Measurements from ENCODE around the gene DNAH17. TPM values are rescaled to one million over a fixed set of nuclear protein-coding genes. Genes with fewer than 3 reads are reported as not detected.

The DNAH17 gene
- total RNA-seq, 1 donor from 2014 or later: 2.0 TPM

GRCh38 chr17:78460176-78460675 is 117.0 kb downstream of the DNAH17 start:
- TF ChIP-seq CTCF (IDR thresholded peaks at IDR 0.05) (no peak), POLR2A (IDR thresholded peaks at IDR 0.05) (no peak), POLR2AphosphoS5 (IDR thresholded peaks at IDR 0.05; ENCODE audit: insufficient read depth in 1 of 2, low read depth in 1 of 2) (no peak)
- no peaks in the 10 kb centered on the region for H3K9me3 ChIP-seq
- H3K27me3 ChIP-seq: no peaks in the 10 kb centered on the region
- H3K36me3 ChIP-seq: no peaks in the 10 kb centered on the region
- no peak overlapping the region for H3K27ac ChIP-seq
- intact Hi-C loops (cut with DNase I): no loop called here
- DNase-seq (ENCODE audit: extremely low spot score in 2 of 2): no peak
- H3K4me1 ChIP-seq: no peaks in the 10 kb centered on the region
- H3K4me3 ChIP-seq: no peak overlapping the region

GRCh38 chr17:78459696-78460095 is 117.5 kb downstream of the DNAH17 start:
- intact Hi-C loops (cut with DNase I): no loop called here
- H3K4me3 ChIP-seq: no peak overlapping the region
- H3K4me1 ChIP-seq: no peaks in the 10 kb centered on the region
- H3K27ac ChIP-seq: no peak overlapping the region
- H3K27me3 ChIP-seq: no peaks in the 10 kb centered on the region
- H3K36me3 ChIP-seq: no peaks in the 10 kb centered on the region
- no peak for TF ChIP-seq CTCF (IDR thresholded peaks at IDR 0.05)
- no peak for TF ChIP-seq POLR2AphosphoS5 (IDR thresholded peaks at IDR 0.05; ENCODE audit: insufficient read depth in 1 of 2, low read depth in 1 of 2)
- no peak for TF ChIP-seq POLR2A (IDR thresholded peaks at IDR 0.05)
- no peak for DNase-seq (ENCODE audit: extremely low spot score in 2 of 2)
- no peaks in the 10 kb centered on the region for H3K9me3 ChIP-seq

- Histone ChIP-seq H3K4me1 (no peaks in the 10 kb centered on the region), H3K27me3 (no peaks in the 10 kb centered on the region), H3K9me3 (no peaks in the 10 kb centered on the region), H3K4me3 (no peak overlapping the region), H3K36me3 (no peaks in the 10 kb centered on the region), H3K27ac (no peak overlapping the region)
- intact Hi-C loops (cut with DNase I): no loop called here
- no peak for DNase-seq (ENCODE audit: extremely low spot score in 2 of 2)
- no peak for TF ChIP-seq POLR2AphosphoS5 (IDR thresholded peaks at IDR 0.05; ENCODE audit: insufficient read depth in 1 of 2, low read depth in 1 of 2)
- TF ChIP-seq CTCF (IDR thresholded peaks at IDR 0.05): no peak
- TF ChIP-seq POLR2A (IDR thresholded peaks at IDR 0.05): no peak
Measured at GRCh38 chr17:78458736-78459335, 118.4 kb downstream of the DNAH17 start.

- TF ChIP-seq CTCF (IDR thresholded peaks at IDR 0.05): no peak
- no peak for TF ChIP-seq POLR2A (IDR thresholded peaks at IDR 0.05)
- no peak for TF ChIP-seq POLR2AphosphoS5 (IDR thresholded peaks at IDR 0.05; ENCODE audit: insufficient read depth in 1 of 2, low read depth in 1 of 2)
Measured at GRCh38 chr17:78458091-78458490, 119.1 kb downstream of the DNAH17 start.

GRCh38 chr17:78454346-78454745 is 122.8 kb downstream of the DNAH17 start:
- no peaks in the 10 kb centered on the region for H3K4me1 ChIP-seq
- TF ChIP-seq POLR2AphosphoS5 (IDR thresholded peaks at IDR 0.05; ENCODE audit: insufficient read depth in 1 of 2, low read depth in 1 of 2) (no peak), POLR2A (IDR thresholded peaks at IDR 0.05) (no peak), CTCF (IDR thresholded peaks at IDR 0.05) (no peak)
- intact Hi-C loops (cut with DNase I): no loop called here

More at GRCh38 chr17:78458091-78458490, 119.1 kb downstream of the DNAH17 start:
- Histone ChIP-seq H3K9me3 (no peaks in the 10 kb centered on the region), H3K4me3 (no peak overlapping the region), H3K36me3 (no peaks in the 10 kb centered on the region), H3K27me3 (no peaks in the 10 kb centered on the region), H3K27ac (no peak overlapping the region), H3K4me1 (no peaks in the 10 kb centered on the region)
- DNase-seq (ENCODE audit: extremely low spot score in 2 of 2): no peak
- intact Hi-C loops (cut with DNase I): no loop called here

More at GRCh38 chr17:78454346-78454745, 122.8 kb downstream of the DNAH17 start:
- no peak overlapping the region for H3K4me3 ChIP-seq
- no peaks in the 10 kb centered on the region for H3K9me3 ChIP-seq
- H3K36me3 ChIP-seq: no peaks in the 10 kb centered on the region
- DNase-seq (ENCODE audit: extremely low spot score in 2 of 2): no peak
- no peak overlapping the region for H3K27ac ChIP-seq
- no peaks in the 10 kb centered on the region for H3K27me3 ChIP-seq

Data from vagina (tissue), 2 donors.